ENCODE data around the gene ADAMTSL1.
"Not testable (repeated sequence)": the region's sequence is repeated elsewhere in the genome, so short reads cannot be mapped to it uniquely, and the experiment has no call there.

The ADAMTSL1 gene

DNA sequence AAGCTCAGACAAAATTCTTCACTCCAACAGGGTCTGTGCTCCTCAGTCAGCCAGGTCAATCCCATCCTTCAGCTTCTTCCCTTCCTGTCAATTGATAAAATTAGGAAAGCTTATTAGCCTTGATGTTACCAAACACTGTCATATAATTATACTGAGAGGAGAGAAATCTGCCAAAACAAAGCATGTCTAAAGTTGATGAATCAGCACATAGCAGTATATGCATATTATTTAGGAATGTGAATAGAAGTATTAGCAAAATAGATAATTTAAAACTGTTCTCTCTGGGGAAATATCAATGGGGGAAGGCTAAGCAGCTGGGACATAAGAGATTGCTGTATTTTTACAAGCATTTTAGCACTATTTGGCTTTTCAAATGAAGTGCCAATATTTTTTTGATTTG is 451.9 kb downstream of the ADAMTSL1 start:
- Histone ChIP-seq H4K20me1 (ENCODE audit: insufficient read depth) (no peaks in the 10 kb centered on the region), H3K27me3 (ENCODE audit: insufficient read depth, low read depth) (no peaks in the 10 kb centered on the region), H2AFZ (ENCODE audit: low read depth) (no peak overlapping the region), H3K4me3 (IDR thresholded peaks at IDR 0.05; ENCODE audit: insufficient read depth, low read depth, low read length) (no peak overlapping the region), H3K79me2 (ENCODE audit: insufficient read depth, low read depth) (no peaks in the 10 kb centered on the region), H3K4me2 (no peak overlapping the region), H3K4me1 (ENCODE audit: low read depth, poor library complexity, severe bottlenecking) (no peaks in the 10 kb centered on the region), H3K36me3 (ENCODE audit: insufficient read depth) (no peaks in the 10 kb centered on the region), H3K9ac (no peak overlapping the region), H3K27ac (no peak overlapping the region)
- TF ChIP-seq CTCF (conservative IDR thresholded peaks at IDR 0.05; ENCODE audit: low read depth, low read length), result no peak

GRCh38 chr9:18926513-18926912 is 452.6 kb downstream of the ADAMTSL1 start:
- no peaks in the 10 kb centered on the region for H3K79me2 ChIP-seq (ENCODE audit: insufficient read depth, low read depth)
- H4K20me1 ChIP-seq (ENCODE audit: insufficient read depth), result no peaks in the 10 kb centered on the region
- no peak overlapping the region for H3K4me3 ChIP-seq (IDR thresholded peaks at IDR 0.05; ENCODE audit: insufficient read depth, low read depth, low read length)
- no peak overlapping the region for H3K27ac ChIP-seq
- no peak overlapping the region for H2AFZ ChIP-seq (ENCODE audit: low read depth)
- H3K36me3 ChIP-seq (ENCODE audit: insufficient read depth), result no peaks in the 10 kb centered on the region
- TF ChIP-seq CTCF (conservative IDR thresholded peaks at IDR 0.05; ENCODE audit: low read depth, low read length), result no peak
- no peaks in the 10 kb centered on the region for H3K4me1 ChIP-seq (ENCODE audit: low read depth, poor library complexity, severe bottlenecking)
- H3K4me2 ChIP-seq, result no peak overlapping the region
- no peaks in the 10 kb centered on the region for H3K27me3 ChIP-seq (ENCODE audit: insufficient read depth, low read depth)
- H3K9ac ChIP-seq, result no peak overlapping the region

- Histone ChIP-seq H3K36me3 (ENCODE audit: insufficient read depth) (no peaks in the 10 kb centered on the region), H3K4me3 (IDR thresholded peaks at IDR 0.05; ENCODE audit: insufficient read depth, low read depth, low read length) (no peak overlapping the region), H3K27me3 (ENCODE audit: insufficient read depth, low read depth) (no peaks in the 10 kb centered on the region), H3K27ac (no peak overlapping the region), H3K4me2 (no peak overlapping the region), H3K79me2 (ENCODE audit: insufficient read depth, low read depth) (no peaks in the 10 kb centered on the region), H4K20me1 (ENCODE audit: insufficient read depth) (no peaks in the 10 kb centered on the region), H3K9ac (no peak overlapping the region), H2AFZ (ENCODE audit: low read depth) (no peak overlapping the region), H3K4me1 (ENCODE audit: low read depth, poor library complexity, severe bottlenecking) (no peaks in the 10 kb centered on the region)
- TF ChIP-seq CTCF (conservative IDR thresholded peaks at IDR 0.05; ENCODE audit: low read depth, low read length), result no peak
Measured at GRCh38 chr9:18928711-18929110, 454.8 kb downstream of the ADAMTSL1 start.

- not testable (repeated sequence) for H3K4me3 ChIP-seq (IDR thresholded peaks at IDR 0.05; ENCODE audit: insufficient read depth, low read depth, low read length); H2AFZ ChIP-seq (ENCODE audit: low read depth); H4K20me1 ChIP-seq (ENCODE audit: insufficient read depth); H3K9ac ChIP-seq; H3K27ac ChIP-seq; H3K79me2 ChIP-seq (ENCODE audit: insufficient read depth, low read depth); H3K36me3 ChIP-seq (ENCODE audit: insufficient read depth); H3K27me3 ChIP-seq (ENCODE audit: insufficient read depth, low read depth); H3K4me1 ChIP-seq (ENCODE audit: low read depth, poor library complexity, severe bottlenecking); H3K4me2 ChIP-seq
Measured at GRCh38 chr9:18930611-18931010, 456.7 kb downstream of the ADAMTSL1 start.

- Histone ChIP-seq H3K27me3 (ENCODE audit: insufficient read depth, low read depth) (no peaks in the 10 kb centered on the region), H2AFZ (ENCODE audit: low read depth) (no peak overlapping the region), H3K79me2 (ENCODE audit: insufficient read depth, low read depth) (no peaks in the 10 kb centered on the region), H3K36me3 (ENCODE audit: insufficient read depth) (no peaks in the 10 kb centered on the region), H3K9ac (no peak overlapping the region), H3K4me1 (ENCODE audit: low read depth, poor library complexity, severe bottlenecking) (no peaks in the 10 kb centered on the region), H3K4me2 (no peak overlapping the region), H3K27ac (no peak overlapping the region), H3K4me3 (IDR thresholded peaks at IDR 0.05; ENCODE audit: insufficient read depth, low read depth, low read length) (no peak overlapping the region), H4K20me1 (ENCODE audit: insufficient read depth) (no peaks in the 10 kb centered on the region)
- TF ChIP-seq CTCF (conservative IDR thresholded peaks at IDR 0.05; ENCODE audit: low read depth, low read length), result no peak
Measured at GRCh38 chr9:18935541-18935940, 461.6 kb downstream of the ADAMTSL1 start.

Measured in KMS-11 (cell line).